Smooth muscle cell (in vitro differentiated cells): Measurements from ENCODE around the gene PRM3. TPM values are rescaled to one million over a fixed set of nuclear protein-coding genes. Genes with fewer than 3 reads are reported as not detected.

ENCODE experiments used
- DNase-seq: peaks from one replicate; lab custom pipeline; 2025; ENCODE audit not compliant: unreplicated experiment; lab: John Stamatoyannopoulos, UW
- H2AFZ ChIP-seq: fragments of 200-600 bp; sonication (generic); 2 replicates; pipeline ENCODE4 v1.6.0; 2016; ENCODE audit warnings: antibody characterized with exemption, low read depth, mild to moderate bottlenecking
- H3F3A ChIP-seq: fragments of 200-600 bp; sonication (generic); 2 replicates; pipeline ENCODE4 v1.6.0; 2017; ENCODE audit warnings: antibody characterized with exemption, low read depth
- H3K27ac ChIP-seq: fragments of 200-600 bp; sonication (generic); 2 replicates; pipeline ENCODE4 v1.5.1; 2016; ENCODE audit warnings: low read depth, mild to moderate bottlenecking
- H3K27me3 ChIP-seq: fragments of 200-600 bp; sonication (generic); 2 replicates; pipeline ENCODE4 v1.6.1; 2016; ENCODE audit warnings: low read depth, mild to moderate bottlenecking
- H3K36me3 ChIP-seq: fragments of 200-600 bp; sonication (generic); 2 replicates; pipeline ENCODE4 v1.5.1; 2016; ENCODE audit warnings: low read depth
- H3K4me1 ChIP-seq: fragments of 200-600 bp; sonication (generic); 2 replicates; pipeline ENCODE4 v1.5.1; 2016; ENCODE audit warnings: low read depth
- H3K4me2 ChIP-seq: fragments of 200-600 bp; sonication (generic); 2 replicates; pipeline ENCODE4 v1.6.0; 2016; ENCODE audit warnings: mild to moderate bottlenecking
- H3K4me3 ChIP-seq: fragments of 200-600 bp; sonication (generic); 2 replicates; pipeline ENCODE4 v1.5.1; 2016; ENCODE audit warnings: mild to moderate bottlenecking
- H3K79me2 ChIP-seq: fragments of 200-600 bp; sonication (generic); 2 replicates; pipeline ENCODE4 v1.6.0; 2016; ENCODE audit warnings: low read depth, mild to moderate bottlenecking
- H3K9ac ChIP-seq: fragments of 200-600 bp; sonication (generic); 2 replicates; pipeline ENCODE4 v1.6.0; 2016; ENCODE audit warnings: low read depth
- H3K9me3 ChIP-seq: fragments of 200-600 bp; sonication (generic); replicated peaks from 2 replicates; pipeline ENCODE4 v1.5.1; 2016; ENCODE audit warnings: low read depth
- H4K20me1 ChIP-seq: fragments of 200-600 bp; sonication (generic); 2 replicates; pipeline ENCODE4 v1.6.0; 2016; ENCODE audit warnings: low read depth
- CTCF ChIP-seq: fragments of 200-600 bp; sonication (generic); IDR thresholded peaks from 2 replicates; pipeline ENCODE4 v1.5.1; 2017; ENCODE audit warnings: borderline replicate concordance, mild to moderate bottlenecking, antibody characterized with exemption; ENCODE audit not compliant: insufficient read depth, poor library complexity, severe bottlenecking
- WGBS: methylation state at CpG from one replicate; pipeline ENCODE4 v1.1.7; 2016; ENCODE audit warnings: low lambda C conversion rate; 5-methylcytosine and 5-hydroxymethylcytosine counted together
- polyA plus RNA-seq: library from polyadenylated mRNA; unstranded; fragments of >200 nt; fragmentation: Nextera tagmentation; extraction: Ambion mirVana; gene quantifications from 2 replicates; pipeline ENCODE4 v1.2.1, GENCODE V29; 2016
- total RNA-seq: library from RNA; depleted of rRNA; stranded (reverse); fragments of >200 nt; gene quantifications from 2 replicates; pipeline ENCODE4 v1.2.3, GENCODE V29; 2014

Gene PRM3
- total and polyA plus RNA-seq, 2 experiments from 2014 or later = not detected

- Histone ChIP-seq H3F3A (no peaks in the 10 kb centered on the region), H3K4me3 (no peak overlapping the region), H3K4me2 (no peak overlapping the region), H3K27me3 (no peaks in the 10 kb centered on the region), H2AFZ (no peak overlapping the region), H3K36me3 (no peaks in the 10 kb centered on the region), H3K27ac (no peak overlapping the region), H3K9me3 (no peaks in the 10 kb centered on the region), H3K79me2 (no peaks in the 10 kb centered on the region), H4K20me1 (no peaks in the 10 kb centered on the region), H3K4me1 (no peaks in the 10 kb centered on the region), H3K9ac (no peak overlapping the region)
- 86% methylated on average over 10 of the region's 10 CpGs for WGBS
- TF ChIP-seq CTCF = no peak
- no peak for DNase-seq
Measured at GRCh38 chr16:11240636-11241473, 32.6 kb downstream of the PRM3 start.

GRCh38 chr16:11239644-11240632 is 33.5 kb downstream of the PRM3 start:
- WGBS = 83% methylated on average over 10 of the region's 10 CpGs
- H2AFZ ChIP-seq = no peak overlapping the region
- no peaks in the 10 kb centered on the region for H3F3A ChIP-seq
- no peak overlapping the region for H3K4me3 ChIP-seq
- no peaks in the 10 kb centered on the region for H3K9me3 ChIP-seq
- H3K27ac ChIP-seq = no peak overlapping the region
- no peaks in the 10 kb centered on the region for H3K36me3 ChIP-seq
- no peak overlapping the region for H3K9ac ChIP-seq
- H3K4me2 ChIP-seq = no peak overlapping the region
- no peak for TF ChIP-seq CTCF
- no peak for DNase-seq
- no peaks in the 10 kb centered on the region for H3K79me2 ChIP-seq
- H4K20me1 ChIP-seq = no peaks in the 10 kb centered on the region
- no peaks in the 10 kb centered on the region for H3K27me3 ChIP-seq
- H3K4me1 ChIP-seq = no peaks in the 10 kb centered on the region

- no peaks in the 10 kb centered on the region for H3K9me3 ChIP-seq
- H3K9ac ChIP-seq = no peak overlapping the region
- H3K27ac ChIP-seq = no peak overlapping the region
- H3K4me1 ChIP-seq = no peaks in the 10 kb centered on the region
- no peak overlapping the region for H3K4me3 ChIP-seq
- no peaks in the 10 kb centered on the region for H3K27me3 ChIP-seq
- no peak for TF ChIP-seq CTCF
- H3K79me2 ChIP-seq = no peaks in the 10 kb centered on the region
- no peak overlapping the region for H2AFZ ChIP-seq
- 95% methylated on average over 15 of the region's 15 CpGs for WGBS
- H3F3A ChIP-seq = no peaks in the 10 kb centered on the region
- no peak overlapping the region for H3K4me2 ChIP-seq
- no peak for DNase-seq
- H4K20me1 ChIP-seq = no peaks in the 10 kb centered on the region
- H3K36me3 ChIP-seq = no peaks in the 10 kb centered on the region
Measured at GRCh38 chr16:11238272-11239202, 34.9 kb downstream of the PRM3 start.
